ENCODE results near the gene ATM.

ATM gene

DNA sequence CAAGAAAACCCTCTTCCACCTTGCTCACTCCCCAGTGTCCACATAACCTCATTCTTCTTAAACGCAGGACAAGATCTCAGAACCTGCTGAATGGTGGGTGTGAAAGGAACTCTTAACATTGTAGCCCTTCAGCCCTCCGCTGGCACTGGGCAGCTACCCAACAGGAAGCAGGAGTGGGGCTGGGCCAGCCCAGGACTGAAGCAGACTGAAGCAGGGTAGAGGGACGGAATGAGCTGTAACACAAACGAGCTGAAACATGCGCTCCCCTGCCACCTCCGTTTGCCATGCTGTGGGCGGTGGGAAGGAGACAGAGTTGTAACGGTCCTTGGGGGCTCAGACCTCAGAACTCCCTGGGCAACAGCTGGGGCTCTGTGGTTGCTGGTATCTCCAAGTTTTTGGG is 24.0 kb upstream of the ATM start:
- no peak overlapping the region for H3K4me3 ChIP-seq (ENCODE audit: low read depth, low read length)
- TF ChIP-seq, protein P1, sequence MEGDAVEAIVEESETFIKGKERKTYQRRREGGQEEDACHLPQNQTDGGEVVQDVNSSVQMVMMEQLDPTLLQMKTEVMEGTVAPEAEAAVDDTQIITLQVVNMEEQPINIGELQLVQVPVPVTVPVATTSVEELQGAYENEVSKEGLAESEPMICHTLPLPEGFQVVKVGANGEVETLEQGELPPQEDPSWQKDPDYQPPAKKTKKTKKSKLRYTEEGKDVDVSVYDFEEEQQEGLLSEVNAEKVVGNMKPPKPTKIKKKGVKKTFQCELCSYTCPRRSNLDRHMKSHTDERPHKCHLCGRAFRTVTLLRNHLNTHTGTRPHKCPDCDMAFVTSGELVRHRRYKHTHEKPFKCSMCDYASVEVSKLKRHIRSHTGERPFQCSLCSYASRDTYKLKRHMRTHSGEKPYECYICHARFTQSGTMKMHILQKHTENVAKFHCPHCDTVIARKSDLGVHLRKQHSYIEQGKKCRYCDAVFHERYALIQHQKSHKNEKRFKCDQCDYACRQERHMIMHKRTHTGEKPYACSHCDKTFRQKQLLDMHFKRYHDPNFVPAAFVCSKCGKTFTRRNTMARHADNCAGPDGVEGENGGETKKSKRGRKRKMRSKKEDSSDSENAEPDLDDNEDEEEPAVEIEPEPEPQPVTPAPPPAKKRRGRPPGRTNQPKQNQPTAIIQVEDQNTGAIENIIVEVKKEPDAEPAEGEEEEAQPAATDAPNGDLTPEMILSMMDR (IDR thresholded peaks at IDR 0.05; ENCODE audit: control insufficient read depth, extremely low read depth, insufficient read depth): no peak
- no peak for DNase-seq (ENCODE audit: low read depth)

DNA sequence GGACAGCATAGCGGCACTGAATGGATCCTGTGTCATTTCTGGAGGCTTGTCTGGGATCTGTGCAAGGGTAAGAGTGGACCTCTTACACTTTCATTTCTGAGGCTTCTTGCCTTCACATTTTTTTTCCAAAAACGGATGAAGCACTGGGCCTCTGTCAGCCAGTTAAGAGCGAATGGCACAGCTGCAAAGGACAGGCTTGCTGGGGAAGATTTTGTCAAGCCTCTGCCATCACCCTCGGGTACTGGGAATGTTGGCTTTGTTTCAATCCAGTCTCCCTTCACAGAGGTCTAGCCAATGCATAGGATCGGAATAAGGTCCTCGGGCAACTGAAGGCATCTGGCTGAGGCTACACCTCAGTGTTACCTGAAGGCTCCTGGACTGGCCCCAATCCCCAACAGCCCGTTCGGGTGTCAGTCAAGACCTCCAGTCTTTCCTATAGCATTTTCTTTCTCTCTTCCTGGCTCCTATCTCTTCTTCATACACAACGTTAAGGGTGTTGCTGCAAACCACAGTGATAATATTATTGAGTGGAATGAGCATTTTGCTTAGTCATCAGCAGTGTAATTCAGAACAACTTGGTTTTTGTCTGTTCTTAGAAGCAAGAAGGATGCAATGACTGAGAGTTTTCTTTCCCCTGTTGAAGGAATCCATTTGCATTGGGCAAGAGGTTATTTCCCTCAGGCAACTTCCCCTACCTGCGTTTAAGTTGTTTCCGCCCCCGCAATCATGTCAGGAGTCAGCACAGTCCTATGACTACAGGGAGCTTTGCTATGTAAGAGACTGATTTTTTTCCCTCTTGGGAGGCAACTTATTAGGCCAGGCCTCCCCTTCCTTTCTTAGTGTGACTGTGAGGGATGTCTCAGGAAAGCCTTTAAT is 23.2 kb upstream of the ATM start:
- DNase-seq (ENCODE audit: low read depth): no peak
- TF ChIP-seq, protein P1 (IDR thresholded peaks at IDR 0.05; ENCODE audit: control insufficient read depth, extremely low read depth, insufficient read depth): no peak

DNA sequence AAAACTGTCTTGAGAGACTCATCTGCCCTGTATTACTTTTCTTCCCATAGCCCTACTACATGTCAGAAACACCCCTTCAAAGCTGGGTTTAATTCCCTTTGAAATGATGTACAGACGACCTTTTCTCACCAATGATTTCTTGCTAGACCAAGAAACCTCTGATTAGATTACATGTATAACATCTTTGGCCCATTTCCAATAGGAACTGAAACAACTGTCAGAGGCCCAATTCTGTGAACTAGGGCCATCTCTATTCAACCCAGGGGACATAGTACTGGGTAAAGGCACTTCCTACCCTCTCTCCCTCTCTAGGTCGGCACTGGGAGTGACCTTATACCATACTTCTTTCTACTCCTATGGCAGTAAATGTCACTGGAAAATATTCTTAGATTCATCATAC is 19.8 kb upstream of the ATM start:
- TF ChIP-seq, protein P1 (IDR thresholded peaks at IDR 0.05; ENCODE audit: control insufficient read depth, extremely low read depth, insufficient read depth): no peak
- DNase-seq (ENCODE audit: low read depth): no peak
- H3K4me3 ChIP-seq (ENCODE audit: low read depth, low read length): no peak overlapping the region

More for the DNA sequence above, 23.2 kb upstream of the ATM start:
- H3K4me3 ChIP-seq (ENCODE audit: low read depth, low read length): no peak overlapping the region

DNA sequence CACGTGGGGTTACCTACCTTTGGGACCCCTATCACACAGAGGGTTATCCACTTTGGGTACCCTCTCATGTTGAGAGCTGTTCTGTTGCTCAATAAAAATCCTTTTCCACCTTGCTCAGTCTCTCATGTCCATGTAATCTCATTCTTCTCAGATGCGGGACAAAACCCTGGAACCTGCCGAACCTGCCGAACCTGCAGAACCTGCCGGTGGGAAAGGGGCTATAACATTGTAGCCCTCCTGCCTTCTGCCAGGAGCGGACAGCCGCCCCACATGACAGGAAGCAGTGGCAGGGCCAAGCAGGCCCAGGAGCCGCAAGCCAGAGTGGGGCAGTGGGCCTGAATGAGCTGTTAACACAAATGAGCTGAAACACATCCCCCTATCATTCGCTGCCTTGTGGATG is 18.5 kb upstream of the ATM start:
- no peak for DNase-seq (ENCODE audit: low read depth)
- TF ChIP-seq, protein P1 (IDR thresholded peaks at IDR 0.05; ENCODE audit: control insufficient read depth, extremely low read depth, insufficient read depth): no peak
- H3K4me3 ChIP-seq (ENCODE audit: low read depth, low read length): no peak overlapping the region

DNA sequence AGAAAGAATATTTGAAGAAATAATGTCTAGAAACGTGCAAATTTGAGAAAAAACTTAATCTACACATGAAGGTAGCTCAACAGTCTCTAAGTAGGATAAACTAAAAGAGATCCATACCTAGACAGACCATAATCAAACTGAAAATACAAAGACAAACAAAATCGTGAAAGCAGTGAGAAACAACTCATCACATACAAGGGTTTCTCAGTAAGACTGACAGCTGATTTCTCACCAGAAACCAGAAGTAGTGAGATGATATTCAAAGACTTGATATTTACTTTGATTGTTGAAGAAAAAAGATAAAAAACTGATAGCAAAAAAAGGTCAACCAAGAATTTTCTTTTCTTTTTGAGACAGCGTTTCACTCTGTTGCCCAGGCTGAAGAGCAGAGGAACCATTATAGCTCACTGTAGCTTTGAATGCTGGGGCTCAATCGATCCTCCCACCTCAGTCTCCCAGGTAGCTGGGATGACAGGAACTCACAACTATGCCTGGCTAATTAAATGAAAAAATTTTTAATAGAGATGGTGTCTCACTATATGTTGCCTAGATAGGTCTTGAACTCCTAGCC is 17.9 kb upstream of the ATM start:
- TF ChIP-seq, protein P1 (IDR thresholded peaks at IDR 0.05; ENCODE audit: control insufficient read depth, extremely low read depth, insufficient read depth): no peak
- no peak for DNase-seq (ENCODE audit: low read depth)
- no peak overlapping the region for H3K4me3 ChIP-seq (ENCODE audit: low read depth, low read length)

DNA sequence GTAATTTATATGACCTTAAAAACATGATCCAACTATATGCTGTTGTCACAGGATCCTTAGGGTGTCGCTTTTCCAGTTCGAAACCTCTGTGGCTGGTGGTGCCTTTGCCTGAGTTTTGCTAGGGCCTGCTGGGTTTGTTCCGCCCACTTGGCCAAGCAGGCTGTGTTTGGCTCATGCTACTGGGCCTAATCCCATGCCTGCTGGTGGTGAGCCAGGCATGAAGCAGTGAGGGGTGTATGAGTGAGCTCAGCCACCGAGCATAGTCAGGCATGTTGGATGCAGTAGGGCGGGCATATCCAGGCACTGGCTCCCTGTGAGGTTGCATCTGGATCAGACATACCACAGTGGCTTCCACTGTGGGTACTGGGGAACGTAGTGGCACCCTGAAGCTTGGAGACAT is 16.7 kb upstream of the ATM start:
- no peak for DNase-seq (ENCODE audit: low read depth)
- TF ChIP-seq, protein P1 (IDR thresholded peaks at IDR 0.05; ENCODE audit: control insufficient read depth, extremely low read depth, insufficient read depth): no peak
- H3K4me3 ChIP-seq (ENCODE audit: low read depth, low read length): no peak overlapping the region

Data from LNCaP clone FGC (cell line).